HG03457 (cell line): ENCODE measurements around the gene TLR8.
"Not testable (repeated sequence)": the region's sequence is repeated elsewhere in the genome, so short reads cannot be mapped to it uniquely, and the experiment has no call there.

Experiments used
- ATAC-seq: cut with Tn5 transposase; IDR thresholded peaks from one replicate; pipeline ENCODE4 v1.9.1; 2021; ENCODE audit warnings: moderate number of reproducible peaks; ENCODE audit not compliant: unreplicated experiment

TLR8 gene

GRCh38 chrX:12946406-12946805 lies 40.0 kb downstream of the TLR8 start:
- no peak for ATAC-seq

GRCh38 chrX:12946838-12947544 lies 40.6 kb downstream of the TLR8 start:
- ATAC-seq = no peak

GRCh38 chrX:12947545-12948235 lies 41.3 kb downstream of the TLR8 start:
- ATAC-seq = no peak

- ATAC-seq = no peak
Measured at GRCh38 chrX:12948495-12948894, 42.1 kb downstream of the TLR8 start.

- no peak for ATAC-seq
Measured at GRCh38 chrX:12949205-12949926, 42.9 kb downstream of the TLR8 start.

- ATAC-seq = no peak
Measured at GRCh38 chrX:12949927-12950656, 43.7 kb downstream of the TLR8 start.

- no peak for ATAC-seq
Measured at GRCh38 chrX:12950851-12951594, 44.6 kb downstream of the TLR8 start.

GRCh38 chrX:12951595-12951975 lies 45.2 kb downstream of the TLR8 start:
- ATAC-seq = no peak

GRCh38 chrX:12953420-12953819 lies 47.0 kb downstream of the TLR8 start:
- no peak for ATAC-seq

GRCh38 chrX:12954376-12954775 lies 48.0 kb downstream of the TLR8 start:
- no peak for ATAC-seq

- no peak for ATAC-seq
Measured at GRCh38 chrX:12954981-12955380, 48.6 kb downstream of the TLR8 start.

- ATAC-seq = peak; percentile 39
Measured at GRCh38 chrX:12955882-12956703, 49.7 kb downstream of the TLR8 start.

- ATAC-seq = peak; percentile 43
Measured at GRCh38 chrX:12956704-12957534, 50.5 kb downstream of the TLR8 start.

- no peak for ATAC-seq
Measured at GRCh38 chrX:12958059-12958458, 51.6 kb downstream of the TLR8 start.

GRCh38 chrX:12958461-12958860 lies 52.0 kb downstream of the TLR8 start:
- no peak for ATAC-seq

- no peak for ATAC-seq
Measured at GRCh38 chrX:12961196-12961718, 54.8 kb downstream of the TLR8 start.

- ATAC-seq = no peak
Measured at GRCh38 chrX:12962041-12962504, 55.7 kb downstream of the TLR8 start.

GRCh38 chrX:12963210-12963850 lies 56.9 kb downstream of the TLR8 start:
- not testable (repeated sequence) for ATAC-seq
